NB4 (cell line): Measurements from ENCODE around the gene RFXANK.

ENCODE experiments used
- CTCF ChIP-seq: IDR thresholded peaks from one replicate; pipeline ENCODE4 v1.5.1; 2012; ENCODE audit warnings: low read depth, low read length
- MAX ChIP-seq: IDR thresholded peaks from 2 replicates; pipeline ENCODE4 v1.6.1; 2011; ENCODE audit warnings: low read depth, low read length
- POLR2A ChIP-seq: IDR thresholded peaks from 2 replicates; pipeline ENCODE4 v1.6.1; 2011; ENCODE audit warnings: mild to moderate bottlenecking; ENCODE audit not compliant: insufficient read length; ENCODE audit errors: extremely low read depth

- TF ChIP-seq CTCF = no peak
- TF ChIP-seq POLR2A = no peak
- TF ChIP-seq MAX = no peak
These were observed 23.7 kb downstream of the RFXANK start for GRCh38 chr19:19215792-19216191.
